HepG2 (cell line): Measurements from ENCODE around the gene TUBB4B. TPM values are rescaled to one million over a fixed set of nuclear protein-coding genes. Genes with fewer than 3 reads are reported as not detected.

Source experiments
- BHLHE40 ChIP-seq: IDR thresholded peaks from 2 replicates; pipeline ENCODE4 v1.6.1; 2011; ENCODE audit warnings: low read length, improper control_type of control experiment
- CBX5 ChIP-seq: sonication (generic); formaldehyde crosslinking; IDR thresholded peaks from 2 replicates; pipeline ENCODE4 v1.4.0; 2020; ENCODE audit warnings: missing genetic modification reagents, borderline replicate concordance
- CTCF ChIP-seq: sonication (generic); formaldehyde crosslinking; IDR thresholded peaks from 2 replicates; pipeline ENCODE4 v1.5.0; 2020; ENCODE audit warnings: mild to moderate bottlenecking, missing genetic modification reagents, moderate library complexity
- DMAP1 ChIP-seq: IDR thresholded peaks from 2 replicates; pipeline ENCODE4 v1.6.1; 2016
- ESRRA ChIP-seq: sonication (generic); formaldehyde crosslinking; IDR thresholded peaks from 2 replicates; pipeline ENCODE4 v1.5.1; 2020; ENCODE audit warnings: mild to moderate bottlenecking, low read depth, missing genetic modification reagents
- FOXO1 ChIP-seq: sonication (generic); formaldehyde crosslinking; IDR thresholded peaks from 2 replicates; pipeline ENCODE4 v1.4.0; 2020; ENCODE audit warnings: missing genetic modification reagents
- FOXO4 ChIP-seq: sonication (generic); formaldehyde crosslinking; conservative IDR thresholded peaks from 2 replicates; pipeline ENCODE4 v1.8.1; 2023; ENCODE audit warnings: missing genetic modification reagents
- GZF1 ChIP-seq: sonication (generic); formaldehyde crosslinking; IDR thresholded peaks from 2 replicates; pipeline ENCODE4 v1.5.1; 2020; ENCODE audit warnings: mild to moderate bottlenecking, missing genetic modification reagents
- HINFP ChIP-seq: sonication (generic); formaldehyde crosslinking; IDR thresholded peaks from 2 replicates; pipeline ENCODE4 v1.4.0; 2020; ENCODE audit warnings: low read depth, mild to moderate bottlenecking, missing genetic modification reagents
- KLF9 ChIP-seq: IDR thresholded peaks from 2 replicates; pipeline ENCODE4 v1.6.1; 2016; ENCODE audit warnings: low read depth
- MAX ChIP-seq: IDR thresholded peaks from 2 replicates; pipeline ENCODE4 v1.6.1; 2012; ENCODE audit warnings: inconsistent platforms
- PHF21A ChIP-seq: sonication (generic); formaldehyde crosslinking; IDR thresholded peaks from 2 replicates; pipeline ENCODE4 v1.5.0; 2020; ENCODE audit warnings: mild to moderate bottlenecking, missing genetic modification reagents
- RFXANK ChIP-seq: IDR thresholded peaks from 2 replicates; pipeline ENCODE4 v1.6.1; 2016
- ZBTB20 ChIP-seq: sonication (generic); formaldehyde crosslinking; IDR thresholded peaks from 2 replicates; pipeline ENCODE4 v1.8.1; 2023; ENCODE audit warnings: missing genetic modification reagents, low read depth, mild to moderate bottlenecking, borderline replicate concordance
- ZNF20 ChIP-seq: sonication (generic); formaldehyde crosslinking; IDR thresholded peaks from 2 replicates; pipeline ENCODE4 v1.4.0; 2020; ENCODE audit warnings: mild to moderate bottlenecking, moderate library complexity, missing genetic modification reagents
- ZNF468 ChIP-seq: sonication (generic); formaldehyde crosslinking; IDR thresholded peaks from 2 replicates; pipeline ENCODE4 v1.8.0; 2022; ENCODE audit warnings: mild to moderate bottlenecking, moderate library complexity, missing genetic modification reagents
- ZNF597 ChIP-seq: sonication (generic); formaldehyde crosslinking; IDR thresholded peaks from 2 replicates; pipeline ENCODE4 v1.5.0; 2020; ENCODE audit warnings: missing genetic modification reagents
- ZNF639 ChIP-seq: conservative IDR thresholded peaks from 2 replicates; pipeline ENCODE4 v1.6.1; 2018; ENCODE audit warnings: missing genetic modification reagents
- ZNF788 ChIP-seq: sonication (generic); formaldehyde crosslinking; IDR thresholded peaks from 2 replicates; pipeline ENCODE4 v1.5.0; 2020; ENCODE audit warnings: mild to moderate bottlenecking, missing genetic modification reagents, borderline replicate concordance
- ZNF800 ChIP-seq: sonication (generic); formaldehyde crosslinking; IDR thresholded peaks from 2 replicates; pipeline ENCODE4 v1.4.0; 2020; ENCODE audit warnings: missing genetic modification reagents
- polyA plus RNA-seq, 8 experiments: library from polyadenylated mRNA; depleted of rRNA in 3 of 8; stranded (reverse) in 7 of 8; unstranded in 1 of 8; fragments of >200 nt; fragmentation: Illumina TruSeq in 4 of 8; extraction: Trizol in 4 of 8; gene quantifications; 2 replicates each; pipeline versions ENCODE4 v1.2.1 to v1.2.3, GENCODE V29; 2011 to 2016; ENCODE audit warnings: low read depth in 4 of 8, missing spikeins in 1 of 8, mixed read lengths in 1 of 8; ENCODE audit not compliant: insufficient read depth in 1 of 8
- total RNA-seq, 5 experiments: library from RNA; depleted of rRNA; stranded (reverse); fragments of >200 nt; fragmentation: Illumina TruSeq; extraction: Trizol; gene quantifications; 2 replicates each; pipeline ENCODE4 v1.2.3, GENCODE V29; 2016; ENCODE audit warnings: low read depth in 1 of 5

TUBB4B gene
- total and polyA plus RNA-seq, 2 of the 13 experiments (the other 11 are each of a cell fraction or from before 2014, with no cell fraction given), result 182 to 412 TPM

GRCh38 chr9:137205126-137206069 lies 35.7 kb upstream of the TUBB4B start, which contains the start of the genes NDOR1 and TMEM203 (continued):
- TF ChIP-seq HINFP (CRISPR knock-in tag) (no peak), BHLHE40 (no peak), CTCF (CRISPR knock-in tag) (no peak), ZNF639 (CRISPR knock-in tag) (no peak), ZNF800 (CRISPR knock-in tag) (peak; percentile 23; the same call in 1 of the 2 replicates), PHF21A (CRISPR knock-in tag) (no peak), ZNF20 (no peak), FOXO4 (CRISPR knock-in tag) (no peak), ZNF468 (CRISPR knock-in tag) (no peak), ZNF597 (CRISPR knock-in tag) (no peak), KLF9 (no peak), RFXANK (CRISPR knock-in tag) (no peak), DMAP1 (CRISPR knock-in tag) (peak; percentile 84), ESRRA (peak; percentile 62), GZF1 (CRISPR knock-in tag) (peak; percentile 49; the same call in 1 of the 2 replicates), MAX (peak; percentile 89), CBX5 (CRISPR knock-in tag) (0 out of 2 replicates have a peak, but pooled peaks have one; percentile 64), ZBTB20 (CRISPR knock-in tag) (no peak), FOXO1 (no peak), ZNF788 (peak; percentile 47; the same call in 1 of the 2 replicates)
